GM18951 (cell line): ENCODE data around the gene B4GALT5.
"Not testable (repeated sequence)": the region's sequence is repeated elsewhere in the genome, so short reads cannot be mapped to it uniquely, and the experiment has no call there.

Experiments used
- POLR2A ChIP-seq: IDR thresholded peaks from 4 replicates; pipeline ENCODE4 v1.6.1; 2011; ENCODE audit warnings: mild to moderate bottlenecking; ENCODE audit not compliant: insufficient read length, insufficient read depth; ENCODE audit errors: extremely low read depth
- in situ Hi-C: fragments of 300-500 bp; cut with MboI; formaldehyde crosslinking; loops from one replicate; pipeline ENCODE4 v1.12.0; 2022; ENCODE audit warnings: low sequenced_read_pairs, mixed read lengths, inconsistent platforms; ENCODE audit not compliant: unreplicated experiment

The B4GALT5 gene

DNA sequence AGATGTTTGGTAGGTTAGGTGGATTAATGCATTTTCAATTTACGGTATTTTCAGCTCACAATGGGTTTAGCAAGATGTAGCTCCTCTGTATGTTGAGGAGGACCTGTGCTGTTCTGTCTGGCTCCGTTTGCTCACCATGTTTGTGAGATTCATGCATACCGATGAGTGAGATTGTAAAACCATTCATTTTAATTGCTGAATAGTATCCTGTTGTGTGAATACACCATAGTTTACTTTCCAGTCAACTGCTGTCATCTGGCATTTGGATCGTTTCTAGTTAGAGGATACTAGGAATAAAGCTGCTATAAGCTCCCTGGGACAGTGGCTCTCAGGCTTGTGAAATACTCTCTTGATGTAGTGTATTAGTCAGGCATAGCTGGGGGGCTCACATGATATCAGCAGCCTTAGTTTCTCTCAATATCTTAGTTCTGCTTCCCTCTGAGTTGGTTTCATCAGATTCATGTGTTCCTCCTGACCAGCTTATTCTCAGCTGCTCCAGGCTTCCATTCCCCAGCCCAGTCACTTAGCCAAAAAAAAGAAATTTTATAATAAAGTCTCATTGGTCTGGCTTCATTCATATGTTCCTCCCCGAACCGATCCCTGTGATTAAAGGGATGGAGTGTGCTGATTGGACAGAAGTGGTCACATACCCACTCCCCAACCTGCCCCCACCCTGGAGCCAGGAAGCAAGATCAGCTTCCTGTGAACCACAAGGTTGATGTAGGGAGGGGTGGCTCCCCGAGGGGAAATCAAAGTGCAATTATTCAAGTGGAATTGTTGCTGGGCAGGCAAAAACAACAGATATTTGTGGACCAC lies 10.9 kb upstream of the B4GALT5 start:
- in situ Hi-C loops, result no loop called here
- TF ChIP-seq POLR2A, result no peak

GRCh38 chr20:49723758-49724157 lies 10.1 kb upstream of the B4GALT5 start:
- in situ Hi-C loops, result not testable (repeated sequence)

DNA sequence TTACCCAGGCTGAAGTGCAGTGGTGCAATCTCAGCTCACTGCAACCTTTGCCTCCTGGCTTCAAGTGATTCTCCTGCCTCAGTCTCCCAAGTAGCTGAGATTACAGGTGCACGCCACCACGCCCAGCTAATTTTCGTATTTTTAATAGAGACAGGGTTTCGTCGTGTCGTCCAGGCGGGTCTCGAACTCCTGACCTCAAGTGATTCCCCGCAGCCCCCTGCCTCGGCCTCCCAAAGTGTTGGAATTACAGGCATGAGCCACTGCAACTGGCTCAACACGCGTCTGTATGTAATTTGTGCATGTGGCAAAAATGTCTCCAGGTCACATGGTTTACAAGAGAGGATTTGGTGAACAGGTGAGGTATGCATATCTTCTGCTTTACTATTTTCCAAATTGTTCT lies 7.6 kb upstream of the B4GALT5 start:
- in situ Hi-C loops, result not testable (repeated sequence)

GRCh38 chr20:49715466-49715865 lies 1.8 kb upstream of the B4GALT5 start:
- in situ Hi-C loops, result no loop called here
- TF ChIP-seq POLR2A, result no peak

DNA sequence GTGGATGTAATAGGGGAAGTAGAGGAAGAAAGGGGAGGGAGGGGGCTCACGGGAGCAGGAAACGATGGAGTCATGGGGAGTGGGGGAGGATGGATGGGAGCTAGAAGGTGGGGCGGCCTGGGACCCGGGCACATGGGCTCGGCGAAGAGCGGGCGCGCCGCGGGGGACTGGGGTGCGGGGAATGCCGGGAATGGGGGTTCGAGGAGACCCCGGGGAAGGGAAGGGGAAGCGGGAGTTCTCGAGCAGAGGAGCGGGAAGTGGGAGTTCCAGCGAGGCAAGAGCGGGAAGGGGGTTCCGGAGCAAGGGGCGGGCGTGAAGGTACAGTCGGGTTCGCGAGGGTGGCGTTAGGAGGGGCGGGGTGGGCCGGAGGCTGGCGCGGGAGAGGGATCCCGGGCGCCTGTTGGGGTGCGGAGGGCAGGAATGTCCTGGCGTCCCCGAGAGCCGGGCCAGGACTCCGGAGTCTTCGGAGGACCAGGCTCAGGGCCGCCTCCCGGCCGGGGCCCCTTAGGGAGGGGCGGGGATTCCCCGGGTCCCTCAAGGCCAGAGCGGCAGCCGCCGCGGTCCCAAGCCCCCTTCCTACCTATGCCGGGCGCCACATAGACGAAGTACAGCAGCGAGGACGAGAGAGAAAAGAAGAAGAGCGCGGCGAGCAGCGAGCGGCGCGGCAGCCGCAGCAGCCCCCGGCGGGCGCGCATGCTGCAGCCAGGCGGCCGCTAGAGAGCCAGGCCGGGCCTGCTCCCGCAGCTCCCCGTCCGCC lies 504 bp downstream of the B4GALT5 start:
- TF ChIP-seq POLR2A, result no peak
- in situ Hi-C loops, result no loop called here

DNA sequence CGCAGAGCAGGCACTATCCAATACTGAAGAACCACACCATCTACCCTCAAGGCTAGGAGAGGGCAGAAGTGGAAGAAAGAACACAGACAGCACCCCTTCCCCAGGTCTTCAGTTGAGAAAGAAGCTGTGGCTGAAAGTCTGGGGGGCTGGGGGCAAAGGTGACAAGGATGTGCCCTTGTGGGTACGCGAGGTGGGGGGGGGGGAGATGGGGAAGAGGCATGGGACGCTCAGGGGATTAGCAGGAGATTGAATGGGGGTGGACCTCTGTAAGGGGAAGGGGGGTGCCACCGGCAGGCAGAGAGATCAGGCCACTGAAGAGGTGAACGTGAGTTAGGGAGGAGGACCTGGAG lies 1.1 kb downstream of the B4GALT5 start:
- in situ Hi-C loops, result no loop called here
- no peak for TF ChIP-seq POLR2A

DNA sequence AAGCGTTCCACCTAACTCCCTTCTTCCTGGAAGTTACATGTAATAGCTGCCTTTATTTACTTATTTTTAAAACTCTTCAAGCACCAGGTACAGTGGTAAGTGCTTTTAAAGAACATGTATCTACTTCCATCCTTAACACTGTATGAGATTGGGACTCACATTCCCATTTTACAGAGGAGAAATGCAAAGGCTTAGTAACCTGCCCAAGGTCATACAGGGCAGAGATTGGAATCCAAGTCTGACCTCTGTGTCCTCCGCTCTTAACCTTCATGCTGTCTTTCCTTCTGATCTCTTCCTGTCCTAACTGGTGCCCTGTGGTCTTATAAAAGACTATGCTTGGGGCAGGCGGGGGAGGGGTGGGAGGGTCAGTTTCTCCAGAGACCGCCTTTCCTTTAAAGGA lies 1.6 kb downstream of the B4GALT5 start:
- in situ Hi-C loops, result no loop called here
- TF ChIP-seq POLR2A, result no peak

- in situ Hi-C loops, result no loop called here
- TF ChIP-seq POLR2A, result no peak
Measured at GRCh38 chr20:49711667-49711987, 2.1 kb downstream of the B4GALT5 start.

- no peak for TF ChIP-seq POLR2A
- in situ Hi-C loops, result no loop called here
Measured at GRCh38 chr20:49710971-49711666, 2.6 kb downstream of the B4GALT5 start.

DNA sequence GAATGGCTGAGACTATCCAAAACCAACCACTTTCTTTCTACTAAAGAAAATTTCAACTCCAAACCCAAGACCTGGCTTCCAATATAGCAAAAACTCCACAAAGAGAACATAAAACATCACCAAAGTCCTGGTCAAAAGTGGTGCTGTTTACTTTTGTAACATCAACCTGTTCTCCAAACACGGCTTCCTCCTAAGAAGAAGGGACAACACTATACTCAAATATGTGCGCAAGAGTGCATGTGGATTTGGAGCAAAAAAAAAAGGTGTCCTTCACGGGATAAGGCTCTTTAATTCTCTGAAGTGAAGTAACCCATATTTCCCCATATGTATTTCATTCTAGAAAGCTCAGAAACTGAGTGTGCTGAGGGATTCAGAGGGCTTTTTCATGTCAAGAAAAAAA lies 6.6 kb downstream of the B4GALT5 start:
- in situ Hi-C loops, result no loop called here
- no peak for TF ChIP-seq POLR2A

DNA sequence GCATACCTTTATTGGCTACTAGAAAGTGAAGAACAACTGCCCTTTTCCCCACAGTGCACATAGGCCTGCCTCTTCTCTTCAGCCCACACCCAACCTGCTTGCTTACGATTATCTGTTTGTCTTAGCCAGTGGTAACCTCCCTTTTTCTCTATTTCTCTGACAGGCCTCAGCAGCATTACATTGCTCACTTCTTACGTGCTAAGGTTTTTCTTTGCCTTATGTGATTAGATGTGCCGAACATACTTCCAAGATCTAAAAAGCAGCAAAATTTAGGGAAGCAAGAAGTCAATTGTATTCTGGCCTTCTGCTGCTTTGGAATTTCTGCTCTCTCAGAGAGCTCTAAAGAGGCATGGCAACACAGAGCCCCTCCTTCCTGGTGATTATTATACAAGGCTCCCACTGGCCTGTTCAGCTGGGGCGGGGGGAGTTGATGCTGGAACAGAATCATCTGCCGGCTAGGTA lies 7.0 kb downstream of the B4GALT5 start:
- TF ChIP-seq POLR2A, result no peak
- in situ Hi-C loops, result no loop called here

- in situ Hi-C loops, result not testable (repeated sequence)
Measured at GRCh38 chr20:49705893-49706292, 7.8 kb downstream of the B4GALT5 start.

DNA sequence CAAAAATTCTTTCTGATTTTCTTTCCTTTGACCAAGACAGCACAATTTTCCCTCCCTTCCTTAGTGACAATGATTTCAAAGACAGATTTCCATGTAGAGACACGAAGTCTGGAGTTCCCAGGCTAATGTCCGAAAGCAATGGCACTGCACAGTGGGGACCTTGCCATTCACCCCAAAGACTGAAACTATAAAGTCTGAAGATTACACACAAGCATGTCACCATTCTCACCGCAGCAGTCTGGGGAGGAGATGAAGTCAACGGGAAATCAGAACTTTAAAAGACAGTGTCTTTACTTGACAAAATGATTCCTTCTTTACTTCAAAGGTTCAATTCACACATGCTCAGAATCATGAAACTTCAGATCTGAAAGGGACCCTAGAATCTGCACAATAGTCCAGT lies 8.3 kb downstream of the B4GALT5 start:
- in situ Hi-C loops, result no loop called here
- no peak for TF ChIP-seq POLR2A

GRCh38 chr20:49704932-49705336 lies 8.7 kb downstream of the B4GALT5 start:
- in situ Hi-C loops, result no loop called here
- TF ChIP-seq POLR2A, result no peak
